Stimulated activated CD4-positive, alpha-beta T cell treated with anti-CD3 and anti-CD28 coated beads, Interleukin-4, amount 100 ng/mL, for 1 hour (primary cell): ENCODE measurements around the gene KRTAP20-3.

Experiments
- DNase-seq: peaks from one replicate; pipeline ENCODE4 v3.0.0-alpha.2; 2020

Gene KRTAP20-3

GRCh38 chr21:30689822-30690221 is 47.2 kb downstream of the KRTAP20-3 start:
- no peak for DNase-seq
